Measurements from ENCODE around the gene NAT16. TPM values are rescaled to one million over a fixed set of nuclear protein-coding genes. Genes with fewer than 3 reads are reported as not detected.

NAT16 gene
- total and polyA plus RNA-seq, 2 of the 13 experiments (the other 11 are each of a cell fraction or from before 2014, with no cell fraction given), result 0.04 TPM; not detected in 1

GRCh38 chr7:101217388-101218235, 37.5 kb upstream of the NAT16 start, which contains the start of the genes PLOD3 and ZNHIT1 (continued):
- peak; percentile 6 for TF ChIP-seq AGO2 (optimal IDR thresholded peaks at IDR 0.05; ENCODE audit: low read depth, low read length)
- TF ChIP-seq, protein P1, sequence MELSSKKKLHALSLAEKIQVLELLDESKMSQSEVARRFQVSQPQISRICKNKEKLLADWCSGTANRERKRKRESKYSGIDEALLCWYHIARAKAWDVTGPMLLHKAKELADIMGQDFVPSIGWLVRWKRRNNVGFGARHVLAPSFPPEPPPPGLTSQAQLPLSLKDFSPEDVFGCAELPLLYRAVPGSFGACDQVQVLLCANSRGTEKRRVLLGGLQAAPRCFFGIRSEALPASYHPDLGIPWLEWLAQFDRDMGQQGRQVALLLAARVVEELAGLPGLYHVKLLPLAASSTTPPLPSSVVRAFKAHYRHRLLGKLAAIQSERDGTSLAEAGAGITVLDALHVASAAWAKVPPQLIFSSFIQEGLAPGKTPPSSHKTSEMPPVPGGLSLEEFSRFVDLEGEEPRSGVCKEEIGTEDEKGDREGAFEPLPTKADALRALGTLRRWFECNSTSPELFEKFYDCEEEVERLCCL (CRISPR knock-in tag; IDR thresholded peaks at IDR 0.05; ENCODE audit: borderline replicate concordance), result no peak
- TF ChIP-seq ZBTB2 (CRISPR knock-in tag; IDR thresholded peaks at IDR 0.05; ENCODE audit: low read depth), result peak; percentile 82
- TF ChIP-seq RBAK (CRISPR knock-in tag; IDR thresholded peaks at IDR 0.05), result no peak
- TF ChIP-seq ZNF326 (CRISPR knock-in tag; IDR thresholded peaks at IDR 0.05; ENCODE audit: borderline replicate concordance), result no peak
- TF ChIP-seq ZNF235 (CRISPR knock-in tag; IDR thresholded peaks at IDR 0.05; ENCODE audit: borderline replicate concordance), result 0 out of 2 replicates have a peak, but pooled peaks have one; percentile 36
- TF ChIP-seq CENPT (CRISPR knock-in tag; IDR thresholded peaks at IDR 0.05; ENCODE audit: low read depth), result no peak
- TF ChIP-seq ZNF12 (CRISPR knock-in tag; IDR thresholded peaks at IDR 0.05), result no peak
- TF ChIP-seq HNF1A (IDR thresholded peaks at IDR 0.05; ENCODE audit: low read depth), result no peak
- 0 out of 2 replicates have a peak, but pooled peaks have one; percentile 5 for TF ChIP-seq HNF1A (CRISPR knock-in tag; IDR thresholded peaks at IDR 0.05; ENCODE audit: borderline replicate concordance)
- peak; percentile 49; the same call in 1 of the 2 replicates for TF ChIP-seq RXRB (CRISPR knock-in tag; IDR thresholded peaks at IDR 0.05; ENCODE audit: borderline replicate concordance)
- no peak for TF ChIP-seq ZBTB3 (CRISPR knock-in tag; IDR thresholded peaks at IDR 0.05; ENCODE audit: borderline replicate concordance, low read depth)
- no peak for TF ChIP-seq ZNF883 (CRISPR knock-in tag; IDR thresholded peaks at IDR 0.05; ENCODE audit: not compliant biosample characterization)
- peak; percentile 73 for TF ChIP-seq POLR2G (IDR thresholded peaks at IDR 0.05; ENCODE audit: low read depth, low read length)
- no peak for TF ChIP-seq SMARCE1 (IDR thresholded peaks at IDR 0.05; ENCODE audit: borderline replicate concordance)
- peak; percentile 31; the same call in 1 of the 2 replicates for TF ChIP-seq RARA (CRISPR knock-in tag; IDR thresholded peaks at IDR 0.05)
- TF ChIP-seq, protein P2, sequence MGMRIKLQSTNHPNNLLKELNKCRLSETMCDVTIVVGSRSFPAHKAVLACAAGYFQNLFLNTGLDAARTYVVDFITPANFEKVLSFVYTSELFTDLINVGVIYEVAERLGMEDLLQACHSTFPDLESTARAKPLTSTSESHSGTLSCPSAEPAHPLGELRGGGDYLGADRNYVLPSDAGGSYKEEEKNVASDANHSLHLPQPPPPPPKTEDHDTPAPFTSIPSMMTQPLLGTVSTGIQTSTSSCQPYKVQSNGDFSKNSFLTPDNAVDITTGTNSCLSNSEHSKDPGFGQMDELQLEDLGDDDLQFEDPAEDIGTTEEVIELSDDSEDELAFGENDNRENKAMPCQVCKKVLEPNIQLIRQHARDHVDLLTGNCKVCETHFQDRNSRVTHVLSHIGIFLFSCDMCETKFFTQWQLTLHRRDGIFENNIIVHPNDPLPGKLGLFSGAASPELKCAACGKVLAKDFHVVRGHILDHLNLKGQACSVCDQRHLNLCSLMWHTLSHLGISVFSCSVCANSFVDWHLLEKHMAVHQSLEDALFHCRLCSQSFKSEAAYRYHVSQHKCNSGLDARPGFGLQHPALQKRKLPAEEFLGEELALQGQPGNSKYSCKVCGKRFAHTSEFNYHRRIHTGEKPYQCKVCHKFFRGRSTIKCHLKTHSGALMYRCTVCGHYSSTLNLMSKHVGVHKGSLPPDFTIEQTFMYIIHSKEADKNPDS (CRISPR knock-in tag; IDR thresholded peaks at IDR 0.05), result 0 out of 2 replicates have a peak, but pooled peaks have one; percentile 80
- peak; percentile 54; the same call in 1 of the 2 replicates for TF ChIP-seq ZKSCAN8 (CRISPR knock-in tag; IDR thresholded peaks at IDR 0.05; ENCODE audit: borderline replicate concordance)
- no peak for TF ChIP-seq TMF1 (CRISPR knock-in tag; IDR thresholded peaks at IDR 0.05; ENCODE audit: low read depth)
